A549 (cell line): ENCODE results near the gene TRERF1.

Source experiments
- EP300 ChIP-seq, 2 experiments: fragments of >200 bp; sonication (Bioruptor Twin); formaldehyde crosslinking; IDR thresholded peaks; 2 replicates in 1 of 2; 3 replicates in 1 of 2; pipeline ENCODE4 v1.6.1; 2016 to 2017
- TP53 ChIP-seq: fragments of 250-450 bp; sonication (Bioruptor Pico); IDR thresholded peaks from 2 replicates; pipeline ENCODE4 v1.5.0; 2021; ENCODE audit warnings: mild to moderate bottlenecking, moderate library complexity
- TF ChIP-seq, protein P1 (sequence below): fragments of >200 bp; sonication (Bioruptor Twin); formaldehyde crosslinking; IDR thresholded peaks from 3 replicates; pipeline ENCODE4 v1.5.1; 2016
- TF ChIP-seq, protein P2 (sequence below): fragments of 200-600 bp; sonication (generic); IDR thresholded peaks from 2 replicates; pipeline ENCODE4 v1.6.1; 2016; ENCODE audit warnings: antibody characterized with exemption, mild to moderate bottlenecking, moderate library complexity

DNA sequence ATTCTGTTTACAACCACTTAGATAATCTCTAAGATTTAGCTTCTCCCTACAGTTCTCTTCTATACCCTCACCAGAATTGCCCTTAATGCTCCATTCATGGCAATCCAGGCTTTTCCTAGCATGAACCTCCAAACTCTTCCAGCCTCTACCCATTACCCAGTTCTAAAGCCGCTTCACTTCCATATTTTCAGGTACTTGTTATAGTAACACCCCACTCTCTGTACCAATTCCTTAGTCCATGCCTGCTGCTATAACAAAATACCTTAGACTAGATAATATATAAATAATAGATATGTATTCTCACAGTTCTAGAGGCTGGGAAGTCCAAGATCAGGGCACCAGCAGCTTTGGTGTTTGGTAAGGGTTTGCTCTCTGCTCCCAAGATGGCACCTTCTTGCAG, 16.5 kb upstream of the TRERF1 start:
- TF ChIP-seq, protein P1, sequence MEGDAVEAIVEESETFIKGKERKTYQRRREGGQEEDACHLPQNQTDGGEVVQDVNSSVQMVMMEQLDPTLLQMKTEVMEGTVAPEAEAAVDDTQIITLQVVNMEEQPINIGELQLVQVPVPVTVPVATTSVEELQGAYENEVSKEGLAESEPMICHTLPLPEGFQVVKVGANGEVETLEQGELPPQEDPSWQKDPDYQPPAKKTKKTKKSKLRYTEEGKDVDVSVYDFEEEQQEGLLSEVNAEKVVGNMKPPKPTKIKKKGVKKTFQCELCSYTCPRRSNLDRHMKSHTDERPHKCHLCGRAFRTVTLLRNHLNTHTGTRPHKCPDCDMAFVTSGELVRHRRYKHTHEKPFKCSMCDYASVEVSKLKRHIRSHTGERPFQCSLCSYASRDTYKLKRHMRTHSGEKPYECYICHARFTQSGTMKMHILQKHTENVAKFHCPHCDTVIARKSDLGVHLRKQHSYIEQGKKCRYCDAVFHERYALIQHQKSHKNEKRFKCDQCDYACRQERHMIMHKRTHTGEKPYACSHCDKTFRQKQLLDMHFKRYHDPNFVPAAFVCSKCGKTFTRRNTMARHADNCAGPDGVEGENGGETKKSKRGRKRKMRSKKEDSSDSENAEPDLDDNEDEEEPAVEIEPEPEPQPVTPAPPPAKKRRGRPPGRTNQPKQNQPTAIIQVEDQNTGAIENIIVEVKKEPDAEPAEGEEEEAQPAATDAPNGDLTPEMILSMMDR, result no peak
- TF ChIP-seq EP300 (IDR thresholded peaks at IDR 0.05), result no peak
- TF ChIP-seq, protein P2, sequence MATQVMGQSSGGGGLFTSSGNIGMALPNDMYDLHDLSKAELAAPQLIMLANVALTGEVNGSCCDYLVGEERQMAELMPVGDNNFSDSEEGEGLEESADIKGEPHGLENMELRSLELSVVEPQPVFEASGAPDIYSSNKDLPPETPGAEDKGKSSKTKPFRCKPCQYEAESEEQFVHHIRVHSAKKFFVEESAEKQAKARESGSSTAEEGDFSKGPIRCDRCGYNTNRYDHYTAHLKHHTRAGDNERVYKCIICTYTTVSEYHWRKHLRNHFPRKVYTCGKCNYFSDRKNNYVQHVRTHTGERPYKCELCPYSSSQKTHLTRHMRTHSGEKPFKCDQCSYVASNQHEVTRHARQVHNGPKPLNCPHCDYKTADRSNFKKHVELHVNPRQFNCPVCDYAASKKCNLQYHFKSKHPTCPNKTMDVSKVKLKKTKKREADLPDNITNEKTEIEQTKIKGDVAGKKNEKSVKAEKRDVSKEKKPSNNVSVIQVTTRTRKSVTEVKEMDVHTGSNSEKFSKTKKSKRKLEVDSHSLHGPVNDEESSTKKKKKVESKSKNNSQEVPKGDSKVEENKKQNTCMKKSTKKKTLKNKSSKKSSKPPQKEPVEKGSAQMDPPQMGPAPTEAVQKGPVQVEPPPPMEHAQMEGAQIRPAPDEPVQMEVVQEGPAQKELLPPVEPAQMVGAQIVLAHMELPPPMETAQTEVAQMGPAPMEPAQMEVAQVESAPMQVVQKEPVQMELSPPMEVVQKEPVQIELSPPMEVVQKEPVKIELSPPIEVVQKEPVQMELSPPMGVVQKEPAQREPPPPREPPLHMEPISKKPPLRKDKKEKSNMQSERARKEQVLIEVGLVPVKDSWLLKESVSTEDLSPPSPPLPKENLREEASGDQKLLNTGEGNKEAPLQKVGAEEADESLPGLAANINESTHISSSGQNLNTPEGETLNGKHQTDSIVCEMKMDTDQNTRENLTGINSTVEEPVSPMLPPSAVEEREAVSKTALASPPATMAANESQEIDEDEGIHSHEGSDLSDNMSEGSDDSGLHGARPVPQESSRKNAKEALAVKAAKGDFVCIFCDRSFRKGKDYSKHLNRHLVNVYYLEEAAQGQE, result no peak
- TF ChIP-seq TP53 (CRISPR knock-in tag), result no peak
